ENCODE results near the gene GSTK1. TPM values are rescaled to one million over a fixed set of nuclear protein-coding genes. Genes with fewer than 3 reads are reported as not detected.

The GSTK1 gene
- total RNA-seq, 6 donors from 2014 or later = 140 to 194 (median 158) TPM

GRCh38 chr7:143300959-143301935 is 38.0 kb downstream of the GSTK1 start:
- peaks cover 10 to 32% (median 19%) of the 10 kb centered on the region in 4 donors for H3K4me1 ChIP-seq
- peaks cover 9 to 97% (median 58%) of the 10 kb centered on the region in 4 donors for H3K36me3 ChIP-seq
- no peaks in the 10 kb centered on the region for H3K27me3 ChIP-seq
- peak in 1 of 2 donors; percentile 65 for DNase-seq
- TF ChIP-seq POLR2AphosphoS5 (IDR thresholded peaks at IDR 0.05) (peak in 1 of 2 donors; percentile 48), EP300 (IDR thresholded peaks at IDR 0.05) (peak in 2 of 4 donors; percentile 50 to 54), POLR2A (IDR thresholded peaks at IDR 0.05) (no peak)
- TF ChIP-seq, protein P1, sequence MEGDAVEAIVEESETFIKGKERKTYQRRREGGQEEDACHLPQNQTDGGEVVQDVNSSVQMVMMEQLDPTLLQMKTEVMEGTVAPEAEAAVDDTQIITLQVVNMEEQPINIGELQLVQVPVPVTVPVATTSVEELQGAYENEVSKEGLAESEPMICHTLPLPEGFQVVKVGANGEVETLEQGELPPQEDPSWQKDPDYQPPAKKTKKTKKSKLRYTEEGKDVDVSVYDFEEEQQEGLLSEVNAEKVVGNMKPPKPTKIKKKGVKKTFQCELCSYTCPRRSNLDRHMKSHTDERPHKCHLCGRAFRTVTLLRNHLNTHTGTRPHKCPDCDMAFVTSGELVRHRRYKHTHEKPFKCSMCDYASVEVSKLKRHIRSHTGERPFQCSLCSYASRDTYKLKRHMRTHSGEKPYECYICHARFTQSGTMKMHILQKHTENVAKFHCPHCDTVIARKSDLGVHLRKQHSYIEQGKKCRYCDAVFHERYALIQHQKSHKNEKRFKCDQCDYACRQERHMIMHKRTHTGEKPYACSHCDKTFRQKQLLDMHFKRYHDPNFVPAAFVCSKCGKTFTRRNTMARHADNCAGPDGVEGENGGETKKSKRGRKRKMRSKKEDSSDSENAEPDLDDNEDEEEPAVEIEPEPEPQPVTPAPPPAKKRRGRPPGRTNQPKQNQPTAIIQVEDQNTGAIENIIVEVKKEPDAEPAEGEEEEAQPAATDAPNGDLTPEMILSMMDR (IDR thresholded peaks at IDR 0.05) = no peak
- H3K27ac ChIP-seq = peak overlapping the region; percentile 54 to 80 (median 68)
- peak; percentile 73 to 92 for ATAC-seq (ENCODE audit: low FRiP score in 2 of 2)
- no peak overlapping the region for H3K4me3 ChIP-seq
- H3K9me3 ChIP-seq = no peaks in the 10 kb centered on the region
- WGBS, 2 donors = 39 to 54% methylated on average over 8 of the region's 8 CpGs

DNA sequence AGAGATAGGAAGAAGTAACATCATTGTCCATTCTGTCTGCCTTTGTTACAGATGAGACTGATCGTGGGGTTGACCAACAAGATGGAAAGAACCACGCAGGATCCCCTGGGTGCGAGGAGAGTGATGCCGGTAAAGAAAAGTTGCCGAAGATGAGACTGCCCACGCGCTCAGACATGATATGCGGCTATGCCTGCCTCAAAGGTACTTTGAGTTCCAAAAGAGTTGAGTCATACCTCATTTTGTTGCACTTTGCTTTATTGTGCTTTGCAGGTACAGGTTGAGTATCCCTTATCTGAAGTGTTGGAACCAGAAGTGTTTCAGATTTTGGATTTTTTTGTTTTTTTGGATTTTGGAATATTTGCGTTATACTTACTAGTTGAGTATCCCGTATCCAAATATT is 40.5 kb downstream of the GSTK1 start:
- TF ChIP-seq, protein P1 (IDR thresholded peaks at IDR 0.05) = no peak
- TF ChIP-seq EP300 (IDR thresholded peaks at IDR 0.05) (no peak), POLR2AphosphoS5 (IDR thresholded peaks at IDR 0.05) (no peak), POLR2A (IDR thresholded peaks at IDR 0.05) (no peak)
- Histone ChIP-seq H3K9me3 (no peaks in the 10 kb centered on the region), H3K27ac (no peak overlapping the region), H3K4me1 (peaks cover 8 to 27% (median 19%) of the 10 kb centered on the region in 4 donors), H3K27me3 (no peaks in the 10 kb centered on the region), H3K4me3 (no peak overlapping the region), H3K36me3 (peaks cover 10 to 91% (median 56%) of the 10 kb centered on the region in 4 donors)
- ATAC-seq (ENCODE audit: low FRiP score in 2 of 2) (no peak), DNase-seq (no peak)
- 94 to 95% methylated on average over 10 of the region's 10 CpGs for WGBS, 2 donors

DNA sequence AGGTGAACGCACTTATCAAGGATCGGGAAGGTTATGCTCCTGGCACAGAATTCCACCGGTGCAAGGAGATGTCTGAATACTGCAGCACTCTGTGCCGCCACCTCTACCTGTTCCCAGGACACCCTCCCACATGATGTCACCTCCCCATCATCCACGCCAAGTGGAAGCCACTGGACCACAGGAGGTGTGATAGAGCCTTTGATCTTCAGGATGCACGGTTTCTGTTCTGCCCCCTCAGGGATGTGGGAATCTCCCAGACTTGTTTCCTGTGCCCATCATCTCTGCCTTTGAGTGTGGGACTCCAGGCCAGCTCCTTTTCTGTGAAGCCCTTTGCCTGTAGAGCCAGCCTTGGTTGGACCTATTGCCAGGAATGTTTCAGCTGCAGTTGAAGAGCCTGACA is 41.7 kb downstream of the GSTK1 start:
- 89 to 100% methylated on average over 6 of the region's 6 CpGs for WGBS, 2 donors
- H3K36me3 ChIP-seq = peaks cover 10 to 85% (median 52%) of the 10 kb centered on the region in 4 donors
- peaks cover 8 to 27% (median 15%) of the 10 kb centered on the region in 4 donors for H3K4me1 ChIP-seq
- H3K27ac ChIP-seq = no peak overlapping the region
- no peak for ATAC-seq (ENCODE audit: low FRiP score in 2 of 2)
- DNase-seq = no peak
- no peak overlapping the region for H3K4me3 ChIP-seq
- H3K27me3 ChIP-seq = no peaks in the 10 kb centered on the region
- TF ChIP-seq, protein P1 (IDR thresholded peaks at IDR 0.05) = no peak
- TF ChIP-seq EP300 (IDR thresholded peaks at IDR 0.05) (no peak), POLR2A (IDR thresholded peaks at IDR 0.05) (no peak), POLR2AphosphoS5 (IDR thresholded peaks at IDR 0.05) (no peak)
- H3K9me3 ChIP-seq = no peaks in the 10 kb centered on the region

- DNase-seq (peak in 1 of 2 donors; percentile 72), ATAC-seq (ENCODE audit: low FRiP score in 2 of 2) (peak; percentile 70 to 76)
- H3K4me1 ChIP-seq = peaks cover 5 to 22% (median 10%) of the 10 kb centered on the region in 4 donors
- H3K9me3 ChIP-seq = no peaks in the 10 kb centered on the region
- no peak for TF ChIP-seq POLR2A (IDR thresholded peaks at IDR 0.05)
- no peak for TF ChIP-seq EP300 (IDR thresholded peaks at IDR 0.05)
- no peak for TF ChIP-seq POLR2AphosphoS5 (IDR thresholded peaks at IDR 0.05)
- TF ChIP-seq, protein P1 (IDR thresholded peaks at IDR 0.05) = peak; percentile 52 to 79 (median 72)
- 60 to 61% methylated on average over 10 of the region's 10 CpGs for WGBS, 2 donors
- H3K27me3 ChIP-seq = no peaks in the 10 kb centered on the region
- no peak overlapping the region for H3K27ac ChIP-seq
- H3K4me3 ChIP-seq = no peak overlapping the region
- H3K36me3 ChIP-seq = peaks cover 10 to 79% (median 46%) of the 10 kb centered on the region in 4 donors
These were observed 42.3 kb downstream of the GSTK1 start for GRCh38 chr7:143305423-143306070.
